Parathyroid adenoma (tissue), 2 donors: ENCODE measurements around the gene PRODH2.

Source experiments
- H2AFZ ChIP-seq: fragments of 300-600 bp; sonication (generic); one replicate; pipeline ENCODE4 v1.7.0; 2017; ENCODE audit warnings: antibody characterized with exemption, mild to moderate bottlenecking
- H3K27ac ChIP-seq: fragments of 300-600 bp; sonication (generic); one replicate; pipeline ENCODE4 v1.7.0; 2017
- H3K27me3 ChIP-seq: fragments of 300-600 bp; sonication (generic); one replicate; pipeline ENCODE4 v1.7.0; 2017; ENCODE audit warnings: low read length; ENCODE audit not compliant: control insufficient read depth, insufficient read depth
- H3K36me3 ChIP-seq: fragments of 300-600 bp; sonication (generic); one replicate; pipeline ENCODE4 v1.7.0; 2017; ENCODE audit warnings: low read length; ENCODE audit not compliant: control insufficient read depth, insufficient read depth
- H3K4me1 ChIP-seq: fragments of 300-600 bp; sonication (generic); one replicate; pipeline ENCODE4 v1.7.0; 2017; ENCODE audit warnings: control low read depth
- H3K4me2 ChIP-seq: fragments of 300-600 bp; sonication (generic); one replicate; pipeline ENCODE4 v1.7.0; 2017; ENCODE audit warnings: low read length
- H3K4me3 ChIP-seq: fragments of 300-600 bp; sonication (generic); one replicate; pipeline ENCODE4 v1.7.0; 2017; ENCODE audit warnings: low read depth, low read length
- H3K79me2 ChIP-seq: fragments of 300-600 bp; sonication (generic); one replicate; pipeline ENCODE4 v1.7.0; 2017; ENCODE audit warnings: control low read depth
- H3K9ac ChIP-seq: fragments of 300-600 bp; sonication (generic); one replicate; pipeline ENCODE4 v1.7.0; 2017; ENCODE audit warnings: mild to moderate bottlenecking
- H3K9me3 ChIP-seq: fragments of 300-600 bp; sonication (generic); one replicate; pipeline ENCODE4 v1.7.0; 2017; ENCODE audit warnings: low read length; ENCODE audit not compliant: control insufficient read depth
- TF ChIP-seq, protein P1 (sequence below): fragments of 300-600 bp; sonication (generic); IDR thresholded peaks from one replicate; pipeline ENCODE4 v1.7.0; 2017; ENCODE audit warnings: antibody characterized with exemption, mild to moderate bottlenecking
- donor health status: primary hyperparathyroidism.

The PRODH2 gene

DNA sequence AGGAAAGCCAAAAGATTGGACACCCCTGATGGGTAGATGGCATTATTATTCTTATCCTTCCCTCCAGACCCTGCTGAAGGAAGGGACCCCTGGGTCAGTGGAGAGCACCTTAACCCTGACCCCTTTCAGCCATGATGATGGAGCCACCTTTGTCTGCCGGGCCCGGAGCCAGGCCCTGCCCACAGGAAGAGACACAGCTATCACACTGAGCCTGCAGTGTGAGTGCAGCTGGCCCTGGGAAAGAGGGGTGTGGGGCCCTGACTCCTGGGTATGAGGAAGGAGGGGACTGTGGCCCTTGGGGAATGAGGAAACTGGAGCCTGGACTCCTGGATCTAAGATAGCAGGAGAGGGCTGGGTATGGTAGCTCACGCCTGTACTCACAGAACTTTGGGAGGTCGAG is 46.8 kb upstream of the PRODH2 start:
- Histone ChIP-seq H3K9ac (no peak overlapping the region), H3K36me3 (no peaks in the 10 kb centered on the region), H3K4me1 (peaks cover 4% of the 10 kb centered on the region), H3K79me2 (no peaks in the 10 kb centered on the region), H2AFZ (no peak overlapping the region), H3K27ac (no peak overlapping the region), H3K9me3 (no peaks in the 10 kb centered on the region), H3K4me3 (no peak overlapping the region), H3K4me2 (no peak overlapping the region), H3K27me3 (no peaks in the 10 kb centered on the region)
- TF ChIP-seq, protein P1, sequence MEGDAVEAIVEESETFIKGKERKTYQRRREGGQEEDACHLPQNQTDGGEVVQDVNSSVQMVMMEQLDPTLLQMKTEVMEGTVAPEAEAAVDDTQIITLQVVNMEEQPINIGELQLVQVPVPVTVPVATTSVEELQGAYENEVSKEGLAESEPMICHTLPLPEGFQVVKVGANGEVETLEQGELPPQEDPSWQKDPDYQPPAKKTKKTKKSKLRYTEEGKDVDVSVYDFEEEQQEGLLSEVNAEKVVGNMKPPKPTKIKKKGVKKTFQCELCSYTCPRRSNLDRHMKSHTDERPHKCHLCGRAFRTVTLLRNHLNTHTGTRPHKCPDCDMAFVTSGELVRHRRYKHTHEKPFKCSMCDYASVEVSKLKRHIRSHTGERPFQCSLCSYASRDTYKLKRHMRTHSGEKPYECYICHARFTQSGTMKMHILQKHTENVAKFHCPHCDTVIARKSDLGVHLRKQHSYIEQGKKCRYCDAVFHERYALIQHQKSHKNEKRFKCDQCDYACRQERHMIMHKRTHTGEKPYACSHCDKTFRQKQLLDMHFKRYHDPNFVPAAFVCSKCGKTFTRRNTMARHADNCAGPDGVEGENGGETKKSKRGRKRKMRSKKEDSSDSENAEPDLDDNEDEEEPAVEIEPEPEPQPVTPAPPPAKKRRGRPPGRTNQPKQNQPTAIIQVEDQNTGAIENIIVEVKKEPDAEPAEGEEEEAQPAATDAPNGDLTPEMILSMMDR, result no peak

- no peak overlapping the region for H3K4me2 ChIP-seq
- H3K27ac ChIP-seq, result no peak overlapping the region
- no peak overlapping the region for H3K9ac ChIP-seq
- H3K4me3 ChIP-seq, result no peak overlapping the region
- no peaks in the 10 kb centered on the region for H3K79me2 ChIP-seq
- no peak overlapping the region for H2AFZ ChIP-seq
- no peaks in the 10 kb centered on the region for H3K9me3 ChIP-seq
- TF ChIP-seq, protein P1, result no peak
- peaks cover 6% of the 10 kb centered on the region for H3K4me1 ChIP-seq
- H3K27me3 ChIP-seq, result no peaks in the 10 kb centered on the region
- H3K36me3 ChIP-seq, result no peaks in the 10 kb centered on the region
Measured at GRCh38 chr19:35858311-35858710, 45.7 kb upstream of the PRODH2 start.

GRCh38 chr19:35856546-35857149 is 44.0 kb upstream of the PRODH2 start, which contains the start of gene KIRREL2:
Gene KIRREL2 (plus strand): TSS chr19:35856911. CDS start chr19:35857120, 209 bp downstream.
- Histone ChIP-seq H2AFZ (peak within 1 kb of the TSS; percentile 91), H3K27ac (peak within 1 kb of the TSS; percentile 31), H3K27me3 (no peaks in the 10 kb centered on the region), H3K79me2 (no peaks in the 10 kb centered on the region), H3K9ac (peak within 1 kb of the TSS; percentile 34), H3K36me3 (no peaks in the 10 kb centered on the region), H3K4me2 (peak within 1 kb of the TSS; percentile 87), H3K4me1 (peaks cover 22% of the 10 kb centered on the region), H3K9me3 (no peaks in the 10 kb centered on the region), H3K4me3 (peak within 1 kb of the TSS; percentile 55)
- TF ChIP-seq, protein P1, result no peak

- TF ChIP-seq, protein P1, result no peak
- H3K4me2 ChIP-seq, result no peak overlapping the region
- H3K9ac ChIP-seq, result no peak overlapping the region
- peaks cover 46% of the 10 kb centered on the region for H3K4me1 ChIP-seq
- peak overlapping the region; percentile 90 for H2AFZ ChIP-seq
- no peaks in the 10 kb centered on the region for H3K9me3 ChIP-seq
- no peak overlapping the region for H3K4me3 ChIP-seq
- H3K79me2 ChIP-seq, result no peaks in the 10 kb centered on the region
- H3K27me3 ChIP-seq, result no peaks in the 10 kb centered on the region
- H3K27ac ChIP-seq, result peak overlapping the region; percentile 84
- no peaks in the 10 kb centered on the region for H3K36me3 ChIP-seq
Measured at GRCh38 chr19:35853038-35853756, 40.6 kb upstream of the PRODH2 start.
